Measurements from ENCODE around the gene RGMB.
"Not testable (repeated sequence)": the region's sequence is repeated elsewhere in the genome, so short reads cannot be mapped to it uniquely, and the experiment has no call there.

Gene RGMB, protein sequence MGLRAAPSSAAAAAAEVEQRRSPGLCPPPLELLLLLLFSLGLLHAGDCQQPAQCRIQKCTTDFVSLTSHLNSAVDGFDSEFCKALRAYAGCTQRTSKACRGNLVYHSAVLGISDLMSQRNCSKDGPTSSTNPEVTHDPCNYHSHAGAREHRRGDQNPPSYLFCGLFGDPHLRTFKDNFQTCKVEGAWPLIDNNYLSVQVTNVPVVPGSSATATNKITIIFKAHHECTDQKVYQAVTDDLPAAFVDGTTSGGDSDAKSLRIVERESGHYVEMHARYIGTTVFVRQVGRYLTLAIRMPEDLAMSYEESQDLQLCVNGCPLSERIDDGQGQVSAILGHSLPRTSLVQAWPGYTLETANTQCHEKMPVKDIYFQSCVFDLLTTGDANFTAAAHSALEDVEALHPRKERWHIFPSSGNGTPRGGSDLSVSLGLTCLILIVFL

DNA sequence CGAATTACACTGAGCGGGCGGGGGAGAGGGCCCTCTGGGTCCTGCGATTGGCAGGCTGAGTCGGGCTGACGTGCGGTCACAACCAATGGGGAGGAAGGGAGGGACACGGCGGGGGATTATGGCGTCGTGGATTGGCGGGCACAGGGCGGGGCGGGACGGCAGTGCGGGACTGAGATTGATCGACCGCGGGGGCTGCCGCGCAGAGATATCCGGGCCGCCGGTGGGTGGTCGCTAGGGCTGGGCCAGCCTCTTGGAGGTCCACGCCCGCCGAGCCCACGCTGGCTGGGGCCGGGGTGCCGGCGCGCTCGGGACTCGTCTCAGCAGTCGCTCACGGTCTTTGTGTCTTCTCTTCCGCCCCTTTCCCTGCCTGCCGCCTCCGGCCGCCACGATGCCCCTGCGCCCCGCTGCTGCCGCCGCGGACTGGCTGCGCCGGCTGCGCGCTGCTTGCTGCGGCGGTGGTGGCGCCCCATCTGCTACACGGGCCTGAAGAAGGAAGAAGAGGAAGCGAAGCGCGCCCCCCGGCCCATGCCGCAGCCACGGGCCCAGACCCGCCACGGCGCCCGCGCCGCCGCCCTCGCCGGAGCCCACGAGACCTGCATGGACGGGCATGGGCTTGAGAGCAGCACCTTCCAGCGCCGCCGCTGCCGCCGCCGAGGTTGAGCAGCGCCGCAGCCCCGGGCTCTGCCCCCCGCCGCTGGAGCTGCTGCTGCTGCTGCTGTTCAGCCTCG lies at the start of gene RGMB:
Gene RGMB (plus strand): TSS at position 200 of the 728 bp plus-strand sequence. CDS start 408 bp downstream, at position 608.
- DNase-seq (ENCODE audit: low read depth in 4 of 4, low spot score in 1 of 4), result peak; percentile 70 to 89 (median 84)

- DNase-seq (ENCODE audit: low read depth in 4 of 4, low spot score in 1 of 4), result no peak
These were observed 47.2 kb upstream of the RGMB start for GRCh38 chr5:98726258-98726657.

DNA sequence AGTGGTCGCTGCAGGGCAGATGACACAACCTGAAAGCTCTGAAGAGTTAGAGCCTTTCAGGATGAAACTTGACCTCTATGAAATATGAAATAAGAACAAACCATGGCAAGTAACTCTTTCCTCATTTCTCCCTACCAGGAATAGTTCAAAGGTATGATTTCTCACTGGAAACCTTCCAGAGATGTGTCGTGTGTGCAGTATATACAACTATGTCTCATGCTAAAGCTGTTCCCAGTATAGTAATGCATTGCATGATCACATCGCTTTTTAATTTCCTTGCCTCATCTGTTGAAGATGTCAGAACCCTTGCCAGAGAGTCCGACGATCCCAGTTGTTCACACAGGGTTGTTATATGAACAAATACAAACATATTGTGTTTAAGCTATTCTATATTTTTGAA lies 45.8 kb upstream of the RGMB start:
- DNase-seq (ENCODE audit: low read depth in 4 of 4, low spot score in 1 of 4), result no peak

DNA sequence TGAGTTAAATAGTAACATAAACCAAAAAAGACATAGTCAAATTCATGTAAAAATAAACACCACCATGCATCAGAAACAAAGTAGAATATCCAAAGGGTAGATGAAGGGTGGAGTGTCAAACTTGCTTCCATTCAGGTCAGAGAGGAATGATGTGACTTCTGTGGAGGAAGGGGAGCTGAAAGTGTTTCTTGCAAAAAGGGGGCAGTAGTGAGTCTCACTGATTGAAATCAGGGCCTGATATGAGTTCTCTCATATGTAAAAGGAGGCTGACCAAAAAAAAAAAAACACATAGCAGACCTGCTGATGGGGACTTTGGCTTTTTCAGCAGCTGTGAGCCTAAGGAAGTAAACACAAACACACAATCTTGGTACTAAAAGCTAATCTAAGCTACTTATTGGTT lies 38.8 kb upstream of the RGMB start:
- no peak for DNase-seq (ENCODE audit: low read depth in 4 of 4, low spot score in 1 of 4)

GRCh38 chr5:98735806-98736507 lies 37.5 kb upstream of the RGMB start:
- no peak for DNase-seq (ENCODE audit: low read depth in 4 of 4, low spot score in 1 of 4)

- DNase-seq (ENCODE audit: low read depth in 4 of 4, low spot score in 1 of 4), result no peak
These were observed 36.7 kb upstream of the RGMB start for GRCh38 chr5:98736753-98737152.

DNA sequence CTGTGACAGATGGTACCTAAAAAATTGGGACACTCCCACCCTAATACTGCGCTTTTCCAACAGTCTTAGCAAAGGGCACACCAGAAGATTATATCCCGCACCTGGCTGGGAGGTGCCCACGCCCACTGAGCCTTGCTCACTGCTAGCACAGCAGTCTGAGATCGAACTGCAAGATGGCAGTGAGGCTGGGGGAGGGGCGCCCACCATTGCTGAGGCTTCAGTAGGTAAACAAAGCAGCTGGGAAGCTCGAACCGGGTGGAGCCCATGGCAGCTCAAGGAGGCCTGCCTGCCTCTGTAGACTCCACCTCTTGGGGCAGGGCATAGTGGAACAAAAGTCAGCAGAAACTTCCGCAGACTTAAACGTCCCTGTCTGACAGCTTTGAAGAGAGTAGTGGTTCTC lies 36.0 kb upstream of the RGMB start:
- DNase-seq (ENCODE audit: low read depth in 4 of 4, low spot score in 1 of 4), result not testable (repeated sequence)

DNA sequence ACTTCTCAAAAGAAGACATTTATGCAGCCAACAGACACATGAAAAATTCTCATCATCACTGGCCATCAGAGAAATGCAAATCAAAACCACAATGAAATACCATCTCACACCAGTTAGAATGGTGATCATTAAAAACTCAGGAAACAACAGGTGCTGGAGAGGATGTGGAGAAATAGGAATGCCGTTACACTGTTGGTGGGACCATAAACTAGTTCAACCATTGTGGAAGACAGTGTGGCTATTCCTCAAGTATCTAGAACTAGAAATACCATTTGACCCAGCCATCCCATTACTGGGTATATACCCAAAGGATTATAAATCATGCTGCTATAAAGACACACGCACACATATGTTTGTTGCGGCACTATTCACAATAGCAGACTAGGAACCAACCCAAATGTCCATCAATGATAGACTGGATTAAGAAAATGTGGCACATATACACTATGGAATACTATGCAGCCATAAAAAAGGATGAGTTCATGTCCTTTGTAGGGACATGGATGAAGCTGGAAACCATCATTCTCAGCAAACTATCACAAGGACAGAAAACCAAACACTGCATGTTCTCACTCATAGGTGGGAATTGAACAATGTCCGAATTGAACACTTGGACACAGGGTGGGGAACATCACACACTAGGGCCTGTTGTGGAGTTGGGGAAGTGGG lies 34.8 kb upstream of the RGMB start:
- not testable (repeated sequence) for DNase-seq (ENCODE audit: low read depth in 4 of 4, low spot score in 1 of 4)

GRCh38 chr5:98741926-98742325 lies 31.5 kb upstream of the RGMB start:
- no peak for DNase-seq (ENCODE audit: low read depth in 4 of 4, low spot score in 1 of 4)

DNA sequence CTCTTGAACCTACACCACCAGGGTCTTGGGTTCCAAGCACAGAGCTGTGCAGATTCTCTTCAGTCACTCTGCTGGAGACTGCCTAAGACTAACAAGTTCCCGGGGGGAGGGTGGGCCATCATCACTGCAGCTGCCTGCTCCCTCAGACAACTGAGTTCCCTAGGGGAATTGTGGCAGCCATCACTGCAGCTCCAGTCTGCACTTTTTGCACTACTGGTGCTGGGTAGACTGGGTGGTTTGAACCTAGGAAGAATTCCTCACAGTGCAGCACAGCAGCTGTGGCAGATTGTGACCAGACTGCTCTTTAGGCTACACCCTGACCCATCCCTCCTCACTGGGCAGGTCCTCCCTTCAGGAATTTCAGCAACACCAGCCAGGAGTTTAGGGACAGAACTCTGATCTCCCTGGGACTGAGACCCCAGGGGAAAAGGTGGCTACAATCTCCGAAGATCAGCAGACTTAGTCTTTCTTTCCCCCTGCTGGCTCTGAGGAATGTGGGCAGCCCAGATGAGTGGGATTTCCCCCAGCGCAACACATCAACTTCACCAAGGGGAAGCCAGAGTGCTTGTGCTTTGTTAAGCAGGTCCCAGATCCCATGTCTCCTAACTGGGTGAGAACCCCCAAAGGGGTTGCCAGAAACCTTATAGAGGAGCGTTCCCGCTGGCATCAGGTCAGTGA lies 30.9 kb upstream of the RGMB start:
- DNase-seq (ENCODE audit: low read depth in 4 of 4, low spot score in 1 of 4), result no peak

DNA sequence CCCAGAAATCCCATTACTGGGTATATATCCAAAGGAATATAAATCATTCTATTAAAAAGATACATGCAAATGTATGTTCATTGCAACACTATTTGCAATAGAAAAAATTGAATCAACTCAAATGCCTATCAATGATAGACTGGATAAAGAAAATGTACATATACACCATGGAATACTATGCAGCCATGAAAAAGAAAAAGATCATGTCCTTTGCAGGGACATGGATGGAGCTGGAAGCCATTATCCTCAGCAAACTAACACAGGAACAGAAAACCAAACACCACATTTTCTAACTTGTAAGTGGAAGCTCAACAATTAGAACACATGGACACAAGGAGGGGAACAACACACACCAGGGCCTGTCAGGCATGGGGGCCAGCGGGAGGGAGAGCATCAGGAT lies 25.2 kb upstream of the RGMB start:
- not testable (repeated sequence) for DNase-seq (ENCODE audit: low read depth in 4 of 4, low spot score in 1 of 4)

DNA sequence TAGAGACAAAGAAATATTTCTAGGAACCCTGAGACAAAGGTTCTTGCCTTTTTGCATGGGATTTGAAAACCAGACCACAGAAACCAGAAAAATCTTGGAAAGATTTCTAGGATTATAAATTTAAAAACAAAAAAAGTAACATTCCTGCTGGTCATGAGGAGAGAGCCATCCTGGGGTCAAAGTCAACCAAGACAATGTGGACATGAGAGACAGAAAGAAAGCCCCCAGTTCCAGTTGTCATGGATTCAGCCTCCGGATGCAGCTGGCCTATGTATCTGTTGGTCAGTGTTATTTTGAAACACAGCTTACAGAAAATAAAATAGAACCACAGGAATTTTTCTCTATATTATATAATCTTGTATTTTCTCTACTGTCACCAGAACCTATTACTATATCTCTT lies 24.4 kb upstream of the RGMB start:
- DNase-seq (ENCODE audit: low read depth in 4 of 4, low spot score in 1 of 4), result no peak

GRCh38 chr5:98750693-98751092 lies 22.8 kb upstream of the RGMB start:
- no peak for DNase-seq (ENCODE audit: low read depth in 4 of 4, low spot score in 1 of 4)

DNA sequence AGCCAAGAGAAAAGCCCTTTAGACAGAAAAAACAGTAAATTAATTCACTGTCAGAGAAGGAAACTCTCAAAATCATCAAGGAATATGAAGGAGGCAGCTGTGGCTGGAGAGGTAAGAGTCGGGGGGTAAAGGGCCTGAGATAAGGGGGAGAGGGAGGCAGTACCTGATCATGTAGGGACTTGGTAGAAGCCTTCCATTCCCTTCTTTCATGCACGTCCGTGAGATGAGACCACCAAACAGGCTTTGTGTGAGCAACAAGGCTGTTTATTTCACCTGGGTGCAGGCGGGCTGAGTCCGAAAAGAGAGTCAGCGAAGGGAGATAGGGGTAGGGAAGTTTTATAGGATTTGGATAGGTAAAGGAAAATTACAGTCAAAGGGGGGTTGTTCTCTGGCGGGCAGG lies 21.1 kb upstream of the RGMB start:
- DNase-seq (ENCODE audit: low read depth in 4 of 4, low spot score in 1 of 4), result not testable (repeated sequence)

- DNase-seq (ENCODE audit: low read depth in 4 of 4, low spot score in 1 of 4), result not testable (repeated sequence)
These were observed 20.7 kb upstream of the RGMB start for GRCh38 chr5:98752801-98753200.

DNA sequence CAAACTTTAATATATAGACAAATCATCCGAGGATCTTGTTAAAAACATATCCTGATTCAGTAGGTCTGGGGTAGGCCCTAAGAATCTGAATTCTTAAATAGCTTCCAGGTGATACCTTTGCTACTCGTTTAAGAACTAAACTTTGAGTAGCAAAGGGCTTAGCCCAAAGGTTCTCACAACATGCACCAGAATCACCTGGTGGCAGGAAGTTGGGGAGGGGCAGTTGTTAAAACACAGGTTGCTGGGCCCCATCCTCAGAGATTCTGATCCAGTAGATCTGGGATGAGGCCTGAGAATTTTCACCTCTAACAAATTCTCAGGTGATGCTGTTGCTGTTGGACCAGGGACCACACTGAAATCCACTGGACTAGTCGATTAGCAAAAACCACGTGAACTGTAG lies 20.0 kb upstream of the RGMB start:
- DNase-seq (ENCODE audit: low read depth in 4 of 4, low spot score in 1 of 4), result no peak

GRCh38 chr5:98755406-98755805 lies 18.1 kb upstream of the RGMB start:
- no peak for DNase-seq (ENCODE audit: low read depth in 4 of 4, low spot score in 1 of 4)

GRCh38 chr5:98757978-98758377 lies 15.5 kb upstream of the RGMB start:
- no peak for DNase-seq (ENCODE audit: low read depth in 4 of 4, low spot score in 1 of 4)

GRCh38 chr5:98763001-98763630 lies 10.3 kb upstream of the RGMB start:
- DNase-seq (ENCODE audit: low read depth in 4 of 4, low spot score in 1 of 4), result no peak

- DNase-seq (ENCODE audit: low read depth in 4 of 4, low spot score in 1 of 4), result no peak
These were observed 7.6 kb upstream of the RGMB start for GRCh38 chr5:98765815-98766214.

Data from stimulated activated CD4-positive, alpha-beta T cell treated with anti-CD3 and anti-CD28 coated beads, Interleukin-1b, Interleukin-23, amount 100 ng/mL, for 24 hours (primary cell).